Hematopoietic multipotent progenitor cell treated with erythropoietin and hydrocortisone succinate and interleukin-3 and kit ligand, for 17 days (in vitro differentiated cells): Measurements from ENCODE around the gene HTR3C.

Experiments
- DNase-seq: peaks from one replicate; pipeline ENCODE4 v3.0.0-alpha.2; 2015; ENCODE audit warnings: low spot score

HTR3C gene

GRCh38 chr3:184092199-184092598 lies 39.4 kb downstream of the HTR3C start:
- DNase-seq, result no peak

GRCh38 chr3:184096811-184097383 lies 44.0 kb downstream of the HTR3C start, which contains the start of gene HTR3E:
HTR3E (plus strand) TSS chr3:184097064; CDS start chr3:184097530, 466 bp downstream.
- no peak for DNase-seq

DNA sequence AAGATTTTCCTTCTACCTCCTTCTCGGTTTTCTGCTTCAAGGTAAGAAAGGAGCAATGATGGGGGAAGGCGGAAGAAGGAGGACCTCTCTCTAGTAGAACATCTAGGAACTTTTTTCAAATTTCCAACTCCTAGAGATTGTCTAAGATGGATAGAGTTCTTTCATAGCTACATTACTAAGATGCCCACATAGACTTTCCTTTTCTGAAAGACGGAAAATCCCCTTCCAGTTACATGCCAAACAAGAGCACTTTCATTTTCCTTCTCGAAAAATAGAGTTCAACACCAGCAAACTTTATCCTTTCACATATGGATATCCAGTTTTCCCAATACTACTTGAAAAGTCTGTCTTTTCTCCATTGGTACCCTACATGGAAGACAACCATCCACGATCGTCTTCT lies 44.7 kb downstream of the HTR3C start:
- DNase-seq, result no peak

DNA sequence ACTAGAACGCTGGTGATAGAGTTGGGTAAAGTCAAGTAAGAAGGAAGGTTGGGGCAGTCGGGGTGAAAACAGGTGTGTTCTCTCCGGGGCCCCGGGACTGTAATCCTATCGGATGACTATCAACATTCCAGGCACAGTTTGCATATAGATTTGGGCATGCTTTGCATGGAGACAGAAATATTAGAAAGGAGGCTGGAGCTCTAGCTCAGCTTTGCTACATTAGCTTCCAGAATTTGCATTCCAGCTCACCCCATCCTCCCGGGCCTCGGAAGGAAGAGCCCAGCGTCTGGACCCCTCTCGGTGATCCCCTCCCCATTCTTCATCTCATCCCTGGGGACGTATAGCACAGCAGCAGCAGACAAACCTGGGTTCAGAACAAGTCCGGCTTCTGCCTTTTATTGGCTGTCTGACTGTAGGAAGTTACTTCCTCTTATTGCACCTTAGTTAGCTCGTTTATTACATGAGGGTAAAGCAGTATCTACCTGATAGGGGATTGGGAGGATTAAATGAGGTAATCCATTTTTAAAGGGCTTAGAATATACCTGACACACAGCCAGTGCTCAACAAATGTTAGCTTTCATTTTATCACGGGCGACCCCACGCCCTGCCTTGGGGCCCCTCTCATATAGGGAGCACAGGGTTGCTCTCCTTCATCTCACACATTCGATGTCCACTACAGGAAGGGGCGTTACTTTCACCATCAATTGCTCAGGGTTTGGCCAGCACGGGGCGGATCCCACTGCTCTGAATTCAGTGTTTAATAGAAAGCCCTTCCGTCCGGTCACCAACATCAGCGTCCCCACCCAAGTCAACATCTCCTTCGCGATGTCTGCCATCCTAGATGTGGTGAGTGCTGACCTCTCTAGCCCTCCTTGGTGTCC lies 47.2 kb downstream of the HTR3C start:
- no peak for DNase-seq
